Neutrophil (primary cell): Measurements from ENCODE around the gene BACH2.
"Not testable (repeated sequence)": the region's sequence is repeated elsewhere in the genome, so short reads cannot be mapped to it uniquely, and the experiment has no call there.

Source experiments
- H3K27ac ChIP-seq: fragments of 200-600 bp; sonication (generic); 2 replicates; pipeline ENCODE4 v1.5.1; 2016; ENCODE audit warnings: mild to moderate bottlenecking, moderate library complexity
- H3K27me3 ChIP-seq: fragments of 200-600 bp; sonication (generic); 2 replicates; pipeline ENCODE4 v1.6.0; 2016; ENCODE audit warnings: mild to moderate bottlenecking
- H3K36me3 ChIP-seq: fragments of 200-600 bp; sonication (generic); 2 replicates; pipeline ENCODE4 v1.5.1; 2017
- H3K4me1 ChIP-seq, 2 experiments: fragments of 200-600 bp in 1 of 2; sonication (generic) in 1 of 2; 1 replicate in 1 of 2; 2 replicates in 1 of 2; pipeline versions ENCODE4 v1.5.1 to v1.6.1; 2013 to 2016; ENCODE audit warnings: low read depth in 1 of 2, low read length in 1 of 2, mild to moderate bottlenecking in 1 of 2, moderate library complexity in 1 of 2; ENCODE audit not compliant: control insufficient read depth in 1 of 2, insufficient read depth in 1 of 2
- H3K4me3 ChIP-seq, 2 experiments: fragments of 200-600 bp in 1 of 2; sonication (generic) in 1 of 2; 1 replicate in 1 of 2; 2 replicates in 1 of 2; pipeline ENCODE4 v1.5.1; 2013 to 2016; ENCODE audit warnings: low read depth in 1 of 2, low read length in 1 of 2, mild to moderate bottlenecking in 1 of 2, moderate library complexity in 1 of 2
- H3K9me3 ChIP-seq: fragments of 200-600 bp; sonication (generic); 2 replicates; pipeline ENCODE4 v1.5.1; 2016
- CTCF ChIP-seq: fragments of 200-600 bp; sonication (generic); IDR thresholded peaks from 2 replicates; pipeline ENCODE4 v1.5.1; 2016; ENCODE audit warnings: antibody characterized with exemption

The BACH2 gene

GRCh38 chr6:89972025-89972381 is 324.6 kb downstream of the BACH2 start:
- TF ChIP-seq CTCF, result no peak
- Histone ChIP-seq H3K9me3 (no peaks in the 10 kb centered on the region), H3K4me1 (no peaks in the 10 kb centered on the region), H3K27me3 (peaks cover 4% of the 10 kb centered on the region), H3K4me3 (no peak overlapping the region), H3K36me3 (no peaks in the 10 kb centered on the region), H3K27ac (no peak overlapping the region)

- H3K9me3 ChIP-seq, H3K27me3 ChIP-seq, H3K4me1 ChIP-seq, H3K4me3 ChIP-seq, H3K27ac ChIP-seq, H3K36me3 ChIP-seq: not testable (repeated sequence)
Observed at GRCh38 chr6:89971338-89972024, 325.2 kb downstream of the BACH2 start.

- no peak overlapping the region for H3K27ac ChIP-seq
- no peak for TF ChIP-seq CTCF
- H3K4me3 ChIP-seq, result no peak overlapping the region
- H3K36me3 ChIP-seq, result no peaks in the 10 kb centered on the region
- H3K27me3 ChIP-seq, result peaks cover 4% of the 10 kb centered on the region
- no peaks in the 10 kb centered on the region for H3K4me1 ChIP-seq
- no peaks in the 10 kb centered on the region for H3K9me3 ChIP-seq
Observed at GRCh38 chr6:89970609-89971337, 325.9 kb downstream of the BACH2 start.

GRCh38 chr6:89970072-89970471 is 326.6 kb downstream of the BACH2 start:
- no peaks in the 10 kb centered on the region for H3K36me3 ChIP-seq
- TF ChIP-seq CTCF, result no peak
- peaks cover 4% of the 10 kb centered on the region for H3K27me3 ChIP-seq

GRCh38 chr6:89966913-89967312 is 329.7 kb downstream of the BACH2 start:
- H3K27ac ChIP-seq, result no peak overlapping the region
- H3K4me3 ChIP-seq, result no peak overlapping the region
- no peaks in the 10 kb centered on the region for H3K36me3 ChIP-seq
- TF ChIP-seq CTCF, result no peak
- no peaks in the 10 kb centered on the region for H3K9me3 ChIP-seq
- H3K4me1 ChIP-seq, result no peaks in the 10 kb centered on the region
- peaks cover 4% of the 10 kb centered on the region for H3K27me3 ChIP-seq

More at GRCh38 chr6:89970072-89970471, 326.6 kb downstream of the BACH2 start:
- Histone ChIP-seq H3K27ac (no peak overlapping the region), H3K4me1 (no peaks in the 10 kb centered on the region), H3K9me3 (no peaks in the 10 kb centered on the region), H3K4me3 (no peak overlapping the region)

- peaks cover 4% of the 10 kb centered on the region for H3K27me3 ChIP-seq
- no peak for TF ChIP-seq CTCF
- H3K27ac ChIP-seq, result no peak overlapping the region
- H3K9me3 ChIP-seq, result no peaks in the 10 kb centered on the region
- no peak overlapping the region for H3K4me3 ChIP-seq
- no peaks in the 10 kb centered on the region for H3K36me3 ChIP-seq
- no peaks in the 10 kb centered on the region for H3K4me1 ChIP-seq
Observed at GRCh38 chr6:89966228-89966544, 330.5 kb downstream of the BACH2 start.
